Cardiac fibroblast (primary cell): Measurements from ENCODE around the gene DCANP1.

ENCODE experiments used
- DNase-seq, 2 donors: peaks; one replicate each; pipeline versions ENCODE4 v3.0.0 to v3.0.0-alpha.2; 2010; ENCODE audit warnings: low read depth in 2 of 2
- H3K4me3 ChIP-seq, 2 donors: replicated peaks in 1 of 2; 1 replicate in 1 of 2; 2 replicates in 1 of 2; pipeline ENCODE4 v1.5.1; 2011; ENCODE audit warnings: low read depth in 2 of 2, low read length in 2 of 2, mild to moderate bottlenecking in 2 of 2, moderate library complexity in 1 of 2
- TF ChIP-seq, protein P1 (sequence below): IDR thresholded peaks from one replicate; pipeline ENCODE4 v1.5.1; 2011; ENCODE audit warnings: low read depth, mild to moderate bottlenecking, low read length, inconsistent platforms

The DCANP1 gene

DNA sequence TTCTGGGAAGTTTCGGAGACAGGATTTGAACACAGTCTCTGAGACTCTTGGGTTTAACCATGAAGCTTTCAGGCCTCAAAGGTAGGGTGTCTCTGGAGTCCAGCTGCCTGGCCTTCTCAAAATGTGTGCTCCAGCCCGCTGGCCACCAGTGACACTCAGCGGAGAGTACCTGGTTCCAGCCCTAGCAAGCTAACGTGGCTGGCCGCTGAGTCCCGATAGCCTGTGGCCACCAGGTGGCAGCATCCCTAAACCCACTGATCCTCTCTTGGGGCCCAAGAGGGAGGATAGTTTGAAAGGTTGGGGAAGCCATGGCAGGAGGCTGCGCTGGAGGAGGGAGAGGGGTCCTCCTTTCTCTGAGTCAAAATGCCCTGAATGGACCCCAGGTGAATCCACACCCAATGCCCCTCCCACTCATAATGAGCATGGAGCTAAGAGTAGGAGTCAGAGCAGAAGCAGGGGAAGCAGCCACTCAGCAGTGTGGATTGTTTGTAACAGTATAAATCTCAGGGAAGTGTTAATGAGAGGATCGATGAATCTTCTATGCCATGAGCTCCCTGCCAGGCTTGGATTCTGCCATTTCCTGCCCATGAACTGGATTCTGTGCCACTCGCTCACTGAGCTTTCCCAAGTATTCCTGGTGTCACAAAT lies 10.4 kb upstream of the DCANP1 start:
- TF ChIP-seq, protein P1, sequence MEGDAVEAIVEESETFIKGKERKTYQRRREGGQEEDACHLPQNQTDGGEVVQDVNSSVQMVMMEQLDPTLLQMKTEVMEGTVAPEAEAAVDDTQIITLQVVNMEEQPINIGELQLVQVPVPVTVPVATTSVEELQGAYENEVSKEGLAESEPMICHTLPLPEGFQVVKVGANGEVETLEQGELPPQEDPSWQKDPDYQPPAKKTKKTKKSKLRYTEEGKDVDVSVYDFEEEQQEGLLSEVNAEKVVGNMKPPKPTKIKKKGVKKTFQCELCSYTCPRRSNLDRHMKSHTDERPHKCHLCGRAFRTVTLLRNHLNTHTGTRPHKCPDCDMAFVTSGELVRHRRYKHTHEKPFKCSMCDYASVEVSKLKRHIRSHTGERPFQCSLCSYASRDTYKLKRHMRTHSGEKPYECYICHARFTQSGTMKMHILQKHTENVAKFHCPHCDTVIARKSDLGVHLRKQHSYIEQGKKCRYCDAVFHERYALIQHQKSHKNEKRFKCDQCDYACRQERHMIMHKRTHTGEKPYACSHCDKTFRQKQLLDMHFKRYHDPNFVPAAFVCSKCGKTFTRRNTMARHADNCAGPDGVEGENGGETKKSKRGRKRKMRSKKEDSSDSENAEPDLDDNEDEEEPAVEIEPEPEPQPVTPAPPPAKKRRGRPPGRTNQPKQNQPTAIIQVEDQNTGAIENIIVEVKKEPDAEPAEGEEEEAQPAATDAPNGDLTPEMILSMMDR, result peak; percentile 86
- H3K4me3 ChIP-seq, result no peak overlapping the region
- DNase-seq, result peak; percentile 51 to 59

DNA sequence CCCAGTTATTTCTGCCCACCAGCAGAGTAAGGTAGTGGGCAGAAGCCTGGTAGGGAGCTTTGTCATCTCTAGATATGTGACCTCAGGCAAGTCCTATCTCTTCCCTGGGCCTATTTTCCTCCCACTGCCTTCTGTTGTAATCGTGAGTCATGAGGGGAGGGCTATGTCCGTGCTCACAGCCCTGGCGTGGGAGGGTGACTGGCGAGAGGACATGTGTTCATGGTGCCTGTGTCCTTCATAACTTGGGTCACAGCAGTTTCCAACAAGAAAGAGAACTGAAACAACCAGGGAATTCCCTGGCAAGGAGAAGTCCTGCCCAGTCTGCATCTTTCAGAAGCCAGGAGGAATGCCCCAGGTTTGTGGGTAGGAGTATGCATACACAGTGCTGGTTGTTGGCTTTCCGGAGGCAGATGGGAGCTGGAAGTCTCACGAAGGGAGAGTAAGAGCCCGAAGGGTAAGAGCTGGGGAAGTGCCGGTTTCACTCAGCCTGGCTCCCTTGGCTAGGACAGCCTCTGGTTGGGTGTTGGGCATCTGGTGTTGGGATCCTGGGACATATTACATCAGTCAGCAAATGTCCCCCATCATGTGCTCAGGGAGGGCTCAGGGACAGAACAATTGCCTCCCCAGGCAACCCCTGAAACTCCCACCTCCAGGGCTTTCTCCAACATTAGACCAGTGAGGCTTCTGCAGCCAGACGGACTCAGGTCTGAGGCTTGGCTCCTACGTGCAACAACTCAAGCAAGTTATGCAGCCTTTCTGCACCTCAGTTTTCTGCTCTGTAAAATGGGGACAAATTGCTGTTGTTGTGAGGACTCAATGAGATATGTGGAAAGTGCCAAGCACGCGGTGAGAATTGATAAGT lies 9.3 kb upstream of the DCANP1 start:
- no peak overlapping the region for H3K4me3 ChIP-seq
- DNase-seq, result peak; percentile 82 to 89
- TF ChIP-seq, protein P1, result no peak

DNA sequence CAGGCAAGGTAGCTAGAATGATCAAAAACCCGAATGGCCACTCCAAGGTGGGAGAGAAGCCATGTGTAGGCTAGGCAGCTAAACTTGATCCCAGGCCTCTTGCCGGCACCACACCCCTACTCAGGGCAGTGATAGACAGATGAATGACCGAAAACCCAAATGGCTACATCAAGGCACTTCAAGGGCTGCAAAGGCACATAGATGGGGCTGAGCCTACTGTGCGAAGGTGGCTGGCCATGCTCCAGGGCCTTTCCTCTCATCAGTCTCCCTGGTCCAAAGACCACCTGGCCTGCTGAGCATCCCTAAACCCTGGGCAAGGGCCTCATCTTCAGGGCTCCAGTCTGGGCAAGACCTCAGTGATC lies 8.7 kb upstream of the DCANP1 start:
- TF ChIP-seq, protein P1, result no peak
- DNase-seq, result no peak
- no peak overlapping the region for H3K4me3 ChIP-seq

DNA sequence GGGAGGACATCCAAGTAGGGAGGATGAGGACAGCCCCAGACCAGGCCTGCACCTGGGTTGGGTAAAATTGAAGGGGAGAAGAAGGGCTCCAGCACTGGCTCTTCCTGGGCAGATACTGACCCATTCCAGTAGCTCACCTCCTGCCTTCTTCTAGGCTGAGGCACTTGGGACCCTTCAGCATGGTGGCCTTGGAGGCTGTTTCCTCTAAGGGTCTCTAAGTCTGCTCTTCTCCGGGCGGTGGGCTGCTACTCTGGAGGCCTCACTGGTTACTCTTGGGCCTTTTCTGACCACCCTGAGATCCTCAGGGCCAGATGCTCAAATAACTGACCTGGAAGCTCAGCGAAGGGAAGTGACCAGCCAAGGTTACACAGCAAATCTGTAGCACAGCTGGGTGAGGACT lies 7.8 kb upstream of the DCANP1 start:
- H3K4me3 ChIP-seq, result no peak overlapping the region
- no peak for DNase-seq
- TF ChIP-seq, protein P1, result no peak

GRCh38 chr5:135453613-135454012 lies 6.5 kb upstream of the DCANP1 start:
- TF ChIP-seq, protein P1, result no peak
- no peak for DNase-seq
- H3K4me3 ChIP-seq, result no peak overlapping the region

GRCh38 chr5:135452321-135453030 lies 5.3 kb upstream of the DCANP1 start, which contains the start of gene TIFAB:
Gene TIFAB (minus strand): TSS chr5:135452351. CDS start chr5:135449939, 2,412 bp downstream.
- TF ChIP-seq, protein P1, result no peak
- H3K4me3 ChIP-seq, result no peak within 1 kb of the TSS
- DNase-seq, result no peak
